ENCODE data around the gene DNAJC7.

The DNAJC7 gene

GRCh38 chr17:41972571-41973407, 44.5 kb downstream of the DNAJC7 start:
- DNase-seq (ENCODE audit: extremely low read depth, insufficient read length) = no peak
- Histone ChIP-seq H3K4me3 (replicated peaks; ENCODE audit: low read depth, low read length) (no peak overlapping the region), H3K27me3 (replicated peaks; ENCODE audit: control insufficient read depth, insufficient read depth, low read length) (no peaks in the 10 kb centered on the region), H3K36me3 (ENCODE audit: control insufficient read depth, insufficient read depth, low read length) (peaks cover 49% of the 10 kb centered on the region)
- no peak for TF ChIP-seq CTCF (IDR thresholded peaks at IDR 0.05; ENCODE audit: insufficient read depth, low read length, poor library complexity, severe bottlenecking)

DNA sequence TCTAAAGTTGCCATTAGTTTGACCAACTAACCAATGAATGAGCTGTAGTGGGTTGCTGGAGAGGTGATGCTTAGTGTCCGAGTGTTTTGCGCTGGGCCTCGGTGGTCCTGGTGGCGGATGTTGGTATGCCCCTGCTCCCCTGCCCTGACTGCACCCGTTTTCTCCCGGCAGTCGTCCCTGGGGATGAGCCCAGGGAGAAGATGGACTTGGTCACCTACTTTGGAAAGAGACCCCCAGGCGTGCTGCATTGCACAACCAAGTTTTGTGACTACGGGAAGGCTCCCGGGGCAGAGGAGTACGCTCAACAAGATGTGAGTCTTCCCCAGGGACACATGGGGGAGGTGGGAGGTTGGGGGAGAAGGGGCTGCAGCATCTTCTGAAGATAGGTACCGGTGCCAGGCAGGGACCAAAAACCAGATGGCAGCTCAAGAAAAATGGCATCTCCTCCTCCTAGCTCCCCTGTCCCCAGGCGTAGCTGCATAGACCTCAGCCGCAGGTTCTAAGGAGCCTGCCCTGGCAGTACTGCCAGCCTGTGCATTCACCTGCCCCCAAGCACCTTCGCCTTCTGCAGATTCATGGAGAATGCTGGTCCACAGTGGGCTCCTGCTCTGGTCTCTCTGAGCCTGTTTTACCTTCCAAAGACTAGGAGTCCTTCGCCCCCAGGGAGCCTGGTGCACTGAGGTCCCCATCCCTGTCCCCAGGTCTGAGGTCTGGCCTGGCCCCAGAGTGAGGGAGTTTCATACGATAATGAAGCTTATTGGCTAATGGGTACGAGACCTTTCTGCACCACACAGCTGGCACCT, 45.3 kb downstream of the DNAJC7 start:
- Histone ChIP-seq H3K27me3 (replicated peaks; ENCODE audit: control insufficient read depth, insufficient read depth, low read length) (no peaks in the 10 kb centered on the region), H3K36me3 (ENCODE audit: control insufficient read depth, insufficient read depth, low read length) (peaks cover 47% of the 10 kb centered on the region), H3K4me3 (replicated peaks; ENCODE audit: low read depth, low read length) (no peak overlapping the region)
- TF ChIP-seq CTCF (IDR thresholded peaks at IDR 0.05; ENCODE audit: insufficient read depth, low read length, poor library complexity, severe bottlenecking) = no peak
- no peak for DNase-seq (ENCODE audit: extremely low read depth, insufficient read length)

DNA sequence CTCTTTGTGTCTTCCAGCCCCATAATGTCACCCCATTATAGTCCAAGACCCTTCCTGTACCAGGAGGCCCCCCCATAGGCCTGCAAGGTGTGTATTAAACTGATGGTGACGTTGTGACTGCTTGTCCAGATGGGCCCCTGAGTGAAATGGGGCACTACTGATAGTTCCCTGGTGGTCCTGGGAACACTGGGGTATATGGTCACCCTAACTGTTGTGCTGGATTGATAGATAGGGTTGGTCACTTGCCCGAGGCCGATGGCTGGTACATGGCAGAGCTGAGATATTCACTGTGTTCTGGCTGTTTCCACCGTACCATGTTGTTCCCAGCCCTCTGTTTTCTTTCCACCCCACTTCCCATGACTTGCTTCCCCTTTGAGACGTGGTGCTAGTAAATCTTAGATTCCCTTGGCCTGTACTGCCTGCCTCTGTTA, 46.3 kb downstream of the DNAJC7 start:
- DNase-seq (ENCODE audit: extremely low read depth, insufficient read length) = no peak
- TF ChIP-seq CTCF (IDR thresholded peaks at IDR 0.05; ENCODE audit: insufficient read depth, low read length, poor library complexity, severe bottlenecking) = no peak
- Histone ChIP-seq H3K27me3 (replicated peaks; ENCODE audit: control insufficient read depth, insufficient read depth, low read length) (no peaks in the 10 kb centered on the region), H3K36me3 (ENCODE audit: control insufficient read depth, insufficient read depth, low read length) (peaks cover 40% of the 10 kb centered on the region), H3K4me3 (replicated peaks; ENCODE audit: low read depth, low read length) (no peak overlapping the region)

GRCh38 chr17:41968676-41969075, 48.6 kb downstream of the DNAJC7 start:
- no peak for TF ChIP-seq CTCF (IDR thresholded peaks at IDR 0.05; ENCODE audit: insufficient read depth, low read length, poor library complexity, severe bottlenecking)
- no peaks in the 10 kb centered on the region for H3K27me3 ChIP-seq (replicated peaks; ENCODE audit: control insufficient read depth, insufficient read depth, low read length)
- H3K36me3 ChIP-seq (ENCODE audit: control insufficient read depth, insufficient read depth, low read length) = peaks cover 26% of the 10 kb centered on the region

DNA sequence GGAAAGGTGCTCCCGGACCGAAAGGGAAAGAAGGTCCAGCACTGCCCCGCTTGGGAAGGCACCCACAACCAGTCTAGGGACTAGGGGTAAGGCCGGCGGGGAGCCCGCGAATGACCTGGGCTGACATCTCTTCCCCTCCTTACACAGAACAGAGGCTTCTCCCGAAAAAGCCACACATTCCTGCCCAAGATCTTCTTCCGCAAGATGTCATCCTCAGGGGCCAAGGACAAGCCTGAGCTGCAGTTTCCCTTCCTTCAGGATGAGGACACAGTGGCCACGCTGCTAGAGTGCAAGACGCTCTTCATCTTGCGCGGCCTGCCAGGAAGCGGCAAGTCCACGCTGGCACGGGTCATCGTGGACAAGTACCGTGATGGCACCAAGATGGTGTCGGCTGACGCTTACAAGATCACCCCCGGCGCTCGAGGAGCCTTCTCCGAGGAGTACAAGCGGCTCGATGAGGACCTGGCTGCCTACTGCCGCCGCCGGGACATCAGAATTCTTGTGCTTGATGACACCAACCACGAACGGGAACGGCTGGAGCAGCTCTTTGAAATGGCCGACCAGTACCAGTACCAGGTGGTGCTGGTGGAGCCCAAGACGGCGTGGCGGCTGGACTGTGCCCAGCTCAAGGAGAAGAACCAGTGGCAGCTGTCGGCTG, 49.2 kb downstream of the DNAJC7 start:
- no peak for TF ChIP-seq CTCF (IDR thresholded peaks at IDR 0.05; ENCODE audit: insufficient read depth, low read length, poor library complexity, severe bottlenecking)
- peak; percentile 29 for DNase-seq (ENCODE audit: extremely low read depth, insufficient read length)
- H3K36me3 ChIP-seq (ENCODE audit: control insufficient read depth, insufficient read depth, low read length) = peaks cover 20% of the 10 kb centered on the region

More at GRCh38 chr17:41968676-41969075, 48.6 kb downstream of the DNAJC7 start:
- H3K4me3 ChIP-seq (replicated peaks; ENCODE audit: low read depth, low read length) = no peak overlapping the region
- DNase-seq (ENCODE audit: extremely low read depth, insufficient read length) = no peak

More for the DNA sequence above, 49.2 kb downstream of the DNAJC7 start:
- H3K4me3 ChIP-seq (replicated peaks; ENCODE audit: low read depth, low read length) = peak overlapping the region; percentile 86
- H3K27me3 ChIP-seq (replicated peaks; ENCODE audit: control insufficient read depth, insufficient read depth, low read length) = no peaks in the 10 kb centered on the region

All from GM06990 (cell line).